ENCODE measurements around the gene MUC4. TPM values are rescaled to one million over a fixed set of nuclear protein-coding genes. Genes with fewer than 3 reads are reported as not detected.
"Not testable (repeated sequence)": the region's sequence is repeated elsewhere in the genome, so short reads cannot be mapped to it uniquely, and the experiment has no call there.

Gene MUC4
- total RNA-seq, 1 donor from 2014 or later, result 1.1 TPM

- peaks cover 16% of the 10 kb centered on the region for H3K4me1 ChIP-seq
- no peak for DNase-seq
- H3K9me3 ChIP-seq, result no peaks in the 10 kb centered on the region
- H3K27me3 ChIP-seq, result peaks cover 5% of the 10 kb centered on the region
- TF ChIP-seq, protein P1, sequence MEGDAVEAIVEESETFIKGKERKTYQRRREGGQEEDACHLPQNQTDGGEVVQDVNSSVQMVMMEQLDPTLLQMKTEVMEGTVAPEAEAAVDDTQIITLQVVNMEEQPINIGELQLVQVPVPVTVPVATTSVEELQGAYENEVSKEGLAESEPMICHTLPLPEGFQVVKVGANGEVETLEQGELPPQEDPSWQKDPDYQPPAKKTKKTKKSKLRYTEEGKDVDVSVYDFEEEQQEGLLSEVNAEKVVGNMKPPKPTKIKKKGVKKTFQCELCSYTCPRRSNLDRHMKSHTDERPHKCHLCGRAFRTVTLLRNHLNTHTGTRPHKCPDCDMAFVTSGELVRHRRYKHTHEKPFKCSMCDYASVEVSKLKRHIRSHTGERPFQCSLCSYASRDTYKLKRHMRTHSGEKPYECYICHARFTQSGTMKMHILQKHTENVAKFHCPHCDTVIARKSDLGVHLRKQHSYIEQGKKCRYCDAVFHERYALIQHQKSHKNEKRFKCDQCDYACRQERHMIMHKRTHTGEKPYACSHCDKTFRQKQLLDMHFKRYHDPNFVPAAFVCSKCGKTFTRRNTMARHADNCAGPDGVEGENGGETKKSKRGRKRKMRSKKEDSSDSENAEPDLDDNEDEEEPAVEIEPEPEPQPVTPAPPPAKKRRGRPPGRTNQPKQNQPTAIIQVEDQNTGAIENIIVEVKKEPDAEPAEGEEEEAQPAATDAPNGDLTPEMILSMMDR (IDR thresholded peaks at IDR 0.05), result no peak
- H3K27ac ChIP-seq, result no peak overlapping the region
- H3K4me3 ChIP-seq, result no peak overlapping the region
- H3K36me3 ChIP-seq, result no peaks in the 10 kb centered on the region
- no peak for ATAC-seq
- intact Hi-C loops (cut with DNase I), result no loop called here
Measured at GRCh38 chr3:195806916-195807231, 4.9 kb downstream of the MUC4 start.

- Histone ChIP-seq H3K36me3 (no peaks in the 10 kb centered on the region), H3K9me3 (no peaks in the 10 kb centered on the region), H3K4me1 (peaks cover 16% of the 10 kb centered on the region), H3K27ac (no peak overlapping the region), H3K4me3 (no peak overlapping the region), H3K27me3 (peaks cover 5% of the 10 kb centered on the region)
- DNase-seq (no peak), ATAC-seq (peak; percentile 22)
- TF ChIP-seq, protein P1 (IDR thresholded peaks at IDR 0.05), result no peak
- intact Hi-C loops (cut with DNase I), result no loop called here
Measured at GRCh38 chr3:195806211-195806915, 5.4 kb downstream of the MUC4 start.

DNA sequence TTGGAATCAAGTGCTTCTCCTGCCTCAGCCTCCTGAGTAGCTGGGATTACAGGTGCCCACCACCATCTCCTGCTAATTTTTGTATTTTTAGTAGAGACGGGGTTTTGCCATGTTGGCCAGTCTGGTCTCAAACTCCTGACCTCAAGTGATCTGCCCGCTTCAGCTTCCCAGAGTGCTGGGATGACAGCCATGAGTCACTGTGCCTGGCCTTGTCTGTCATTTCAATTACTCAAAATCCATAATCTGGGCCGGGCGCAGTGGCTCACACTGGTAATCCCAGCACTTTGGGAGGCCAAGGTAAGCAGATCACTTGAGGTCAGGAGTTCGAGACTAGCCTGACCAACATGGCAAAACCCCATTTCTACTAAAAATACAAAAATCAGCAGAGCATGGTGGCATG lies 6.1 kb downstream of the MUC4 start:
- H3K9me3 ChIP-seq; H3K36me3 ChIP-seq; H3K4me3 ChIP-seq; H3K27ac ChIP-seq; H3K27me3 ChIP-seq; DNase-seq; ATAC-seq; intact Hi-C loops (cut with DNase I): not testable (repeated sequence)
- H3K4me1 ChIP-seq, result peaks cover 16% of the 10 kb centered on the region

GRCh38 chr3:195805181-195805580 lies 6.5 kb downstream of the MUC4 start:
- DNase-seq (no peak), ATAC-seq (no peak)
- no peaks in the 10 kb centered on the region for H3K36me3 ChIP-seq
- H3K4me1 ChIP-seq, result peaks cover 16% of the 10 kb centered on the region
- no peaks in the 10 kb centered on the region for H3K9me3 ChIP-seq
- peaks cover 5% of the 10 kb centered on the region for H3K27me3 ChIP-seq
- no peak overlapping the region for H3K4me3 ChIP-seq
- TF ChIP-seq, protein P1 (IDR thresholded peaks at IDR 0.05), result no peak
- intact Hi-C loops (cut with DNase I), result no loop called here
- H3K27ac ChIP-seq, result no peak overlapping the region

- no peaks in the 10 kb centered on the region for H3K36me3 ChIP-seq
- peaks cover 16% of the 10 kb centered on the region for H3K4me1 ChIP-seq
- H3K27ac ChIP-seq, result no peak overlapping the region
- no peaks in the 10 kb centered on the region for H3K9me3 ChIP-seq
- H3K4me3 ChIP-seq, result peak overlapping the region; percentile 4
- peaks cover 5% of the 10 kb centered on the region for H3K27me3 ChIP-seq
- DNase-seq (no peak), ATAC-seq (no peak)
- TF ChIP-seq, protein P1 (IDR thresholded peaks at IDR 0.05), result no peak
- intact Hi-C loops (cut with DNase I), result no loop called here
Measured at GRCh38 chr3:195803289-195803908, 8.3 kb downstream of the MUC4 start.

- Histone ChIP-seq H3K9me3 (no peaks in the 10 kb centered on the region), H3K27me3 (peaks cover 5% of the 10 kb centered on the region), H3K4me3 (peak overlapping the region; percentile 4), H3K36me3 (no peaks in the 10 kb centered on the region), H3K4me1 (peaks cover 16% of the 10 kb centered on the region), H3K27ac (no peak overlapping the region)
- intact Hi-C loops (cut with DNase I), result no loop called here
- TF ChIP-seq, protein P1 (IDR thresholded peaks at IDR 0.05), result no peak
- DNase-seq (no peak), ATAC-seq (peak; percentile 13)
Measured at GRCh38 chr3:195802795-195803194, 8.9 kb downstream of the MUC4 start.
